Astrocyte of the spinal cord (primary cell): ENCODE measurements around the gene STK32B.

Experiments
- DNase-seq: peaks from one replicate; pipeline ENCODE4 v3.0.0; 2011; ENCODE audit warnings: low read depth, low spot score
- H3K4me3 ChIP-seq: 2 replicates; pipeline ENCODE4 v1.5.1; 2011; ENCODE audit warnings: low read depth, mild to moderate bottlenecking, low read length, moderate library complexity
- in situ Hi-C: cut with HindIII; loops from 2 replicates; pipeline ENCODE4 v1.10.0; 2017; ENCODE audit warnings: low sequenced_read_pairs
- TF ChIP-seq, protein P1 (sequence below): IDR thresholded peaks from 2 replicates; pipeline ENCODE4 v1.5.1; 2012; ENCODE audit warnings: low read depth, mild to moderate bottlenecking, low read length, inconsistent platforms

STK32B gene

GRCh38 chr4:5524446-5525299 is 473.4 kb downstream of the STK32B start:
- in situ Hi-C loops: no loop called here
- no peak overlapping the region for H3K4me3 ChIP-seq
- DNase-seq: peak; percentile 59
- TF ChIP-seq, protein P1, sequence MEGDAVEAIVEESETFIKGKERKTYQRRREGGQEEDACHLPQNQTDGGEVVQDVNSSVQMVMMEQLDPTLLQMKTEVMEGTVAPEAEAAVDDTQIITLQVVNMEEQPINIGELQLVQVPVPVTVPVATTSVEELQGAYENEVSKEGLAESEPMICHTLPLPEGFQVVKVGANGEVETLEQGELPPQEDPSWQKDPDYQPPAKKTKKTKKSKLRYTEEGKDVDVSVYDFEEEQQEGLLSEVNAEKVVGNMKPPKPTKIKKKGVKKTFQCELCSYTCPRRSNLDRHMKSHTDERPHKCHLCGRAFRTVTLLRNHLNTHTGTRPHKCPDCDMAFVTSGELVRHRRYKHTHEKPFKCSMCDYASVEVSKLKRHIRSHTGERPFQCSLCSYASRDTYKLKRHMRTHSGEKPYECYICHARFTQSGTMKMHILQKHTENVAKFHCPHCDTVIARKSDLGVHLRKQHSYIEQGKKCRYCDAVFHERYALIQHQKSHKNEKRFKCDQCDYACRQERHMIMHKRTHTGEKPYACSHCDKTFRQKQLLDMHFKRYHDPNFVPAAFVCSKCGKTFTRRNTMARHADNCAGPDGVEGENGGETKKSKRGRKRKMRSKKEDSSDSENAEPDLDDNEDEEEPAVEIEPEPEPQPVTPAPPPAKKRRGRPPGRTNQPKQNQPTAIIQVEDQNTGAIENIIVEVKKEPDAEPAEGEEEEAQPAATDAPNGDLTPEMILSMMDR: no peak

- in situ Hi-C loops: no loop called here
- DNase-seq: no peak
- no peak overlapping the region for H3K4me3 ChIP-seq
- TF ChIP-seq, protein P1: no peak
Observed at GRCh38 chr4:5526080-5526846, 475.0 kb downstream of the STK32B start.

DNA sequence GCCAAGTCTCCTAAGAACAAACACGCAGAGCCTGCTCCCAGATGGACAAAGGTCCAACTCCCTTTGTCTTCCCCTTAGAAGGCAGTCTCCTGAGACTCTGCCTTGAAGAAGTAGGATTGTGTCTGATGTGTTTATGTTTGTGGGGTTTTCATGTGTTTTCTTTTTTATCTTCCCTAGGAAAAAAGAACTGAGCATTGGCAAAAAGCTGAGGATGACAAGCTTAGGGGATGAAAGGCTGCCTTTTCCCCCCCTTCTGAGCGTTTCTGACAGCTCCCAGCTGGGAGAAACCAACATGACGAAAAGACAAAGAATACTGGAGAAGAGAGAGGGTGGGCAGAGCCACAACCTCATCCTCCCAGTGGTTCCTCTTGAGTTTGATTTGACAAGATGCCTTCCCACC is 475.9 kb downstream of the STK32B start:
- no peak for DNase-seq
- TF ChIP-seq, protein P1: no peak
- H3K4me3 ChIP-seq: no peak overlapping the region
- in situ Hi-C loops: no loop called here

DNA sequence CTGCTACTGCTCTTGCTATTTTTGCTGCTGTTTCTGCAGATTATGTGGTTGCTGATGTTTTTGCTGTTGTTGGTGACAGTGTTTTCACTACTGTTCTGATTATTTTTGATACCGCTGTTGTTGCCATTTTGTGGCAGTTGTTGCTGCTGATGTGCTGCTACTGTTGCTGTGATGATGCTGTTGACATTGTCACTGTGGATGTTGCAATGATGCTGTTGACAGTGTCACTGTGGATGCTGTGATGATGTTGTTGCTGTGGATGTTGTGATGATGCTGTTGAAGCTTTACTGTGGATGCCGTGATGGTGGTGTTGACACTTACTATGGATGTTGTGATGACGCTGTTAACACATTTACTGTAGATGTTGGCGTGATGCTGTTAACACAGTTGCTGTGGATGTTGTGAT is 476.8 kb downstream of the STK32B start:
- DNase-seq: no peak
- in situ Hi-C loops: no loop called here
- no peak overlapping the region for H3K4me3 ChIP-seq
- TF ChIP-seq, protein P1: no peak

DNA sequence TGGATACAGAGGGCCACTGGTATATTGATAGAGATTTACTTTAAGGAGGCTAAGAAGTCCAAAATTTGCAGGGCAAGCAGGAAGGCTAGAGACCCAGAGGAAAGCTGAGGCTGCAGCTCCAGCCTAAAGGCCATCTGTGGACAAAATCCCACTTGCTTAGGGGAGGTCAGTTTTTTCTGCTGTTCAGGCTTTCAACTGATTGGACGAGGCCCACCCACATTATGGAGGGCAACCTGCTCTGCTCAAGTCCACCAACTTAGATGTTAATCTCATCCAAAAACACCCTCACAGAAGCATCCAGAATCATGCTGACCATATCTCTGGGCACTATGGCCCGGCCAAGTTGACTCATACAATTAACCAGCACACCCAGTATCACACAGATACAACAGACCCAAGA is 480.8 kb downstream of the STK32B start:
- H3K4me3 ChIP-seq: no peak overlapping the region
- no peak for DNase-seq
- in situ Hi-C loops: no loop called here
- TF ChIP-seq, protein P1: no peak

DNA sequence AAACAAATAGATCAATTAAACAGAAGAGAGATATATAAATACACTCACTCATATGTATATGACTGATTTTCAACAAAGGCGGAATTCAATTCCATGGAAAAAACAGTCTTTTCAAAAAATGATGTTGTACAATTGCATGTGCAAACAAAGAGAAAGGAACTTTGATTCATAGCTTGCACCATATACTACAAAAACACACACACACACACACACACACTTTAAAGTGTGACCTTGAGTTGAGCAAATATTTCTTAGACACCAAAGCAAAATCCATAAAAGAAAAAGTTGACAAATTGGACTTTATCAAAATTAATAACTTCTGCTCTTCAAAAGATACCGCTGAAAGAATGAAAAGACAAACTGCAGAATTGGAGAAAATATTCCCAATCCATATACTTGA is 488.3 kb downstream of the STK32B start:
- in situ Hi-C loops: no loop called here
- TF ChIP-seq, protein P1: no peak
- no peak for DNase-seq
- no peak overlapping the region for H3K4me3 ChIP-seq
